GM12878 (cell line): ENCODE results near the gene SLC35F3. TPM values are rescaled to one million over a fixed set of nuclear protein-coding genes. Genes with fewer than 3 reads are reported as not detected.

Experiments used
- ATAC-seq: fragments of 200-7000 bp; cut with Tn5 transposase; 3 replicates; pipeline ENCODE4 v1.9.1; 2020; ENCODE audit warnings: mild to moderate bottlenecking, moderate library complexity
- BruUV-seq: library from RNA; stranded (reverse); fragments of 400-500 nt; replicated peaks from 2 replicates; lab custom pipeline; 2021; lab: Mats Ljungman, UMichigan
- CTCF ChIA-PET: fragments of 300-600 bp; sonication (Branson Sonifier 250); formaldehyde crosslinking; extraction: SDS; loops from one replicate; lab custom pipeline; 2021; ENCODE audit warnings: inconsistent platforms; lab: Yijun Ruan, JAX
- POLR2A ChIA-PET: fragments of 350-600 bp; formaldehyde crosslinking; extraction: SDS; loops from one replicate; lab custom pipeline; 2021; ENCODE audit warnings: inconsistent platforms; lab: Charles Lee
- RAD21 ChIA-PET: fragments of 300-600 bp; sonication (Branson Sonifier 250); formaldehyde crosslinking; loops from one replicate; lab custom pipeline; 2023; ENCODE audit warnings: antibody characterized with exemption; ENCODE audit not compliant: unreplicated experiment; lab: Charles Lee
- SMC1A ChIA-PET: fragments of 300-600 bp; sonication (Branson Sonifier 250); formaldehyde crosslinking; loops from one replicate; lab custom pipeline; 2023; ENCODE audit not compliant: unreplicated experiment, uncharacterized antibody; lab: Charles Lee
- DNase-seq: peaks from one replicate; pipeline ENCODE4 v3.0.0-alpha.2; 2011; ENCODE audit warnings: low read depth, low spot score
- FAIRE-seq: peaks from 3 replicates; lab custom pipeline; 2011; peaks lifted over from hg19 to GRCh38; lab: Jason Lieb, UNC
- H2AFZ ChIP-seq: 2 replicates; pipeline ENCODE4 v1.6.0; 2011; ENCODE audit warnings: low read depth, low read length, control low read depth; ENCODE audit not compliant: control insufficient read depth
- H3K27ac ChIP-seq: 2 replicates; pipeline ENCODE4 v1.5.1; 2011; ENCODE audit warnings: control low read depth; ENCODE audit not compliant: control insufficient read depth, insufficient read depth
- H3K27me3 ChIP-seq, 2 experiments: replicated peaks in 1 of 2; 2 replicates each; pipeline versions ENCODE4 v1.6.0 to v1.6.1; 2011; ENCODE audit warnings: low read length in 1 of 2; ENCODE audit not compliant: control insufficient read depth in 2 of 2, insufficient read depth in 2 of 2
- H3K36me3 ChIP-seq, 2 experiments: 2 replicates each; pipeline ENCODE4 v1.5.1; 2011; ENCODE audit warnings: low read length in 1 of 2; ENCODE audit not compliant: control insufficient read depth in 2 of 2, insufficient read depth in 2 of 2
- H3K4me1 ChIP-seq: 2 replicates; pipeline ENCODE4 v1.6.1; 2011; ENCODE audit warnings: mild to moderate bottlenecking, low read length, moderate library complexity, mixed read lengths; ENCODE audit not compliant: control insufficient read depth, insufficient read depth
- H3K4me2 ChIP-seq: 2 replicates; pipeline ENCODE4 v1.6.0; 2011; ENCODE audit warnings: control low read depth; ENCODE audit not compliant: control insufficient read depth, insufficient read depth
- H3K4me3 ChIP-seq: fragments of 200-600 bp; sonication (generic); 2 replicates; pipeline ENCODE4 v1.5.1; 2016
- H3K79me2 ChIP-seq: 2 replicates; pipeline ENCODE4 v1.6.0; 2011; ENCODE audit warnings: low read length; ENCODE audit not compliant: control insufficient read depth, insufficient read depth
- H3K9ac ChIP-seq: 2 replicates; pipeline ENCODE4 v1.8.0; 2011; ENCODE audit warnings: low read length, control low read depth, mixed read lengths; ENCODE audit not compliant: control insufficient read depth, insufficient read depth
- H3K9me3 ChIP-seq: replicated peaks from 3 replicates; pipeline ENCODE4 v1.5.1; 2011; ENCODE audit warnings: mild to moderate bottlenecking, low read length; ENCODE audit not compliant: control insufficient read depth, insufficient read depth
- H4K20me1 ChIP-seq: 2 replicates; pipeline ENCODE4 v1.6.0; 2011; ENCODE audit not compliant: control insufficient read depth, insufficient read depth
- ASH2L ChIP-seq: fragments of 300-600, 200-600 bp; sonication (generic); IDR thresholded peaks from 2 replicates; pipeline ENCODE4 v1.6.1; 2017; ENCODE audit warnings: low read depth, mild to moderate bottlenecking, borderline replicate concordance
- CHD1 ChIP-seq: IDR thresholded peaks from 2 replicates; pipeline ENCODE4 v1.6.1; 2012; ENCODE audit warnings: low read depth, low read length, improper control_type of control experiment
- CREM ChIP-seq: IDR thresholded peaks from 2 replicates; pipeline ENCODE4 v1.6.1; 2014; ENCODE audit warnings: antibody characterized with exemption, low read depth
- FOXK2 ChIP-seq: fragments of 450-650 bp; IDR thresholded peaks from 2 replicates; pipeline ENCODE4 v1.6.1; 2017; ENCODE audit warnings: mild to moderate bottlenecking, moderate library complexity
- HDAC6 ChIP-seq: fragments of 200-600 bp; sonication (generic); IDR thresholded peaks from one replicate; pipeline ENCODE4 v1.8.0; 2017; ENCODE audit warnings: antibody characterized with exemption; ENCODE audit not compliant: unreplicated experiment
- MTA2 ChIP-seq: fragments of 450-650 bp; IDR thresholded peaks from 2 replicates; pipeline ENCODE4 v1.6.1; 2016; ENCODE audit warnings: low read depth, mild to moderate bottlenecking, moderate library complexity
- POLR2A ChIP-seq: IDR thresholded peaks from 2 replicates; pipeline ENCODE4 v1.6.1; 2011; ENCODE audit warnings: low read depth, mild to moderate bottlenecking, low read length
- RAD51 ChIP-seq: fragments of 450-650 bp; IDR thresholded peaks from 2 replicates; pipeline ENCODE4 v1.6.1; 2016; ENCODE audit warnings: moderate library complexity, mild to moderate bottlenecking, inconsistent platforms
- SMAD1 ChIP-seq: fragments of 450-650 bp; IDR thresholded peaks from 2 replicates; pipeline ENCODE4 v1.6.1; 2018; ENCODE audit warnings: mild to moderate bottlenecking, low read depth; ENCODE audit not compliant: partially characterized antibody
- SRF ChIP-seq, 2 experiments: IDR thresholded peaks; 2 replicates each; pipeline ENCODE4 v1.6.1; 2011; ENCODE audit warnings: low read depth in 2 of 2, low read length in 2 of 2, mild to moderate bottlenecking in 1 of 2, moderate library complexity in 1 of 2
- STAT1 ChIP-seq: fragments of 450-650 bp; conservative IDR thresholded peaks from 2 replicates; pipeline ENCODE4 v1.6.1; 2014; ENCODE audit warnings: antibody characterized with exemption, mild to moderate bottlenecking
- ZNF622 ChIP-seq: fragments of 450-650 bp; IDR thresholded peaks from 2 replicates; pipeline ENCODE4 v1.6.1; 2017; ENCODE audit warnings: mild to moderate bottlenecking, inconsistent platforms
- WGBS: methylation state at CpG from one replicate; pipeline ENCODE4 v1.1.6; 2016; ENCODE audit warnings: low lambda C conversion rate; ENCODE audit not compliant: insufficient replicate concordance, insufficient coverage; ENCODE audit errors: missing lambda C conversion rate; 5-methylcytosine and 5-hydroxymethylcytosine counted together
- in situ Hi-C: fragments of 300-500 bp; cut with MboI; formaldehyde crosslinking; loops from 9 replicates; pipeline ENCODE4 v1.14.3; 2018; ENCODE audit warnings: mixed read lengths
- intact Hi-C: fragments of 100-400 bp; cut with micrococcal nuclease; formaldehyde crosslinking; loops from one replicate; pipeline ENCODE4 v1.14.2; 2022; ENCODE audit not compliant: unreplicated experiment
- polyA plus RNA-seq, 11 experiments: library from polyadenylated mRNA; depleted of rRNA in 4 of 11; unstranded in 6 of 11; stranded (reverse) in 5 of 11; fragments of >200 nt; fragmentation: Nextera tagmentation in 4 of 11; fragmentation: Illumina TruSeq in 1 of 11; extraction: Ambion mirVana in 4 of 11; extraction: Trizol in 1 of 11; gene quantifications; 1 replicate in 1 of 11; 2 replicates in 10 of 11; pipeline versions ENCODE4 v1.2.1 to v1.2.3, GENCODE V29; 2011 to 2016; ENCODE audit warnings: inconsistent platforms in 2 of 11, missing spikeins in 2 of 11, low read depth in 1 of 11
- total RNA-seq, 4 experiments: library from RNA; depleted of rRNA in 3 of 4; stranded (reverse); fragments of >200 nt in 3 of 4; fragmentation: Illumina TruSeq in 1 of 4; extraction: Trizol in 1 of 4; gene quantifications; 2 replicates each; pipeline versions ENCODE4 v1.2.1 to v1.2.3, GENCODE V29; 2013 to 2021
- TF ChIP-seq, protein P1 (sequence below): fragments of 450-650 bp; IDR thresholded peaks from 2 replicates; pipeline ENCODE4 v1.6.1; 2016; ENCODE audit warnings: mild to moderate bottlenecking, moderate library complexity, borderline replicate concordance
- TF ChIP-seq, protein P2 (sequence below): fragments of 450-650 bp; IDR thresholded peaks from 2 replicates; pipeline ENCODE4 v1.6.1; 2014; ENCODE audit warnings: mild to moderate bottlenecking
- TF ChIP-seq, protein P3 (sequence below): IDR thresholded peaks from 2 replicates; pipeline ENCODE4 v1.6.1; 2012; ENCODE audit warnings: mild to moderate bottlenecking, low read depth, low read length

Gene SLC35F3
- total and polyA plus RNA-seq, 10 of the 15 experiments (the other 5 are each of a cell fraction or from before 2014, with no cell fraction given): 1.0 to 8.6 (median 5.7) TPM

DNA sequence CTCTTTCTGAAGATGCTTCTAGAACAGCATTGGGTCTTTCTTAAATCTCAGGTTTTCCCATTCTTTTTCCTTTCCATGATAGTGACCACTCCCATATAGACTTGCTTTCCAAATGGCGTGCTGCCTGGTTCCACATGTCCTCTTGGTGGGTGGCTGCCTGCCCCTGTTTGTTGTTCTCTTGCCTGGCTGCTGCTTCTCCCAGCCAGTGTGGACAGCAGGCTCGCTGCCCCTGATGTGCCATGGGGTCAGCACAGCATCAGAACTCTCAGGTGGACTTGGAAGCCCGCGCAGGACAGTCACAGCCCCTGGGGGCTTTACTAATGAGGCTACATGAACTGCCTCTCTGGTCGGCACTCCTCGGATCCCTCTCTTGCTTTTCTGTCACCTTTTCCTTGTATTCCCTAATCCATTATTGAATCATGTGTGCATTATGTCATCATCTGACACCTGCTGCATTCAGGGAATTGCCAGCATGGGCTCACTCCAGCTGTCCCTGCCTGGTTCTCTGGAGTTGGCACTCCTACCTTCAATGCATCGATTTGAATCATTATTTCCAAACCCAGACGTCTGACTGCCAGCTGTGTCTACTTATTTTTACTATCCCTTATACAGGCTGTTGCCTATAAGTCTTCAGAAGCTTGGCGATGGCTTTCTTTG lies 368.3 kb downstream of the SLC35F3 start:
- ChIA-PET CTCF (interaction anchor here (0.7 to 1.9 kb wide), 2 partner anchors 56 to 60 kb away, joined by 3 to 11 read pairs; no protein-coding TSS in a partner anchor), SMC1A (interaction anchor here (1.1 kb wide), 1 partner anchor 28 kb away, joined by 3 read pairs; no protein-coding TSS in a partner anchor), POLR2A (no interaction called here), RAD21 (interaction anchor here (1.4 to 3.9 kb wide), 2 partner anchors 29 to 37 kb away, joined by 5 to 20 read pairs; no protein-coding TSS in a partner anchor)
- TF ChIP-seq, protein P1, sequence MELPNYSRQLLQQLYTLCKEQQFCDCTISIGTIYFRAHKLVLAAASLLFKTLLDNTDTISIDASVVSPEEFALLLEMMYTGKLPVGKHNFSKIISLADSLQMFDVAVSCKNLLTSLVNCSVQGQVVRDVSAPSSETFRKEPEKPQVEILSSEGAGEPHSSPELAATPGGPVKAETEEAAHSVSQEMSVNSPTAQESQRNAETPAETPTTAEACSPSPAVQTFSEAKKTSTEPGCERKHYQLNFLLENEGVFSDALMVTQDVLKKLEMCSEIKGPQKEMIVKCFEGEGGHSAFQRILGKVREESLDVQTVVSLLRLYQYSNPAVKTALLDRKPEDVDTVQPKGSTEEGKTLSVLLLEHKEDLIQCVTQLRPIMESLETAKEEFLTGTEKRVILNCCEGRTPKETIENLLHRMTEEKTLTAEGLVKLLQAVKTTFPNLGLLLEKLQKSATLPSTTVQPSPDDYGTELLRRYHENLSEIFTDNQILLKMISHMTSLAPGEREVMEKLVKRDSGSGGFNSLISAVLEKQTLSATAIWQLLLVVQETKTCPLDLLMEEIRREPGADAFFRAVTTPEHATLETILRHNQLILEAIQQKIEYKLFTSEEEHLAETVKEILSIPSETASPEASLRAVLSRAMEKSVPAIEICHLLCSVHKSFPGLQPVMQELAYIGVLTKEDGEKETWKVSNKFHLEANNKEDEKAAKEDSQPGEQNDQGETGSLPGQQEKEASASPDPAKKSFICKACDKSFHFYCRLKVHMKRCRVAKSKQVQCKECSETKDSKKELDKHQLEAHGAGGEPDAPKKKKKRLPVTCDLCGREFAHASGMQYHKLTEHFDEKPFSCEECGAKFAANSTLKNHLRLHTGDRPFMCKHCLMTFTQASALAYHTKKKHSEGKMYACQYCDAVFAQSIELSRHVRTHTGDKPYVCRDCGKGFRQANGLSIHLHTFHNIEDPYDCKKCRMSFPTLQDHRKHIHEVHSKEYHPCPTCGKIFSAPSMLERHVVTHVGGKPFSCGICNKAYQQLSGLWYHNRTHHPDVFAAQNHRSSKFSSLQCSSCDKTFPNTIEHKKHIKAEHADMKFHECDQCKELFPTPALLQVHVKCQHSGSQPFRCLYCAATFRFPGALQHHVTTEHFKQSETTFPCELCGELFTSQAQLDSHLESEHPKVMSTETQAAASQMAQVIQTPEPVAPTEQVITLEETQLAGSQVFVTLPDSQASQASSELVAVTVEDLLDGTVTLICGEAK: no peak
- TF ChIP-seq, protein P2, sequence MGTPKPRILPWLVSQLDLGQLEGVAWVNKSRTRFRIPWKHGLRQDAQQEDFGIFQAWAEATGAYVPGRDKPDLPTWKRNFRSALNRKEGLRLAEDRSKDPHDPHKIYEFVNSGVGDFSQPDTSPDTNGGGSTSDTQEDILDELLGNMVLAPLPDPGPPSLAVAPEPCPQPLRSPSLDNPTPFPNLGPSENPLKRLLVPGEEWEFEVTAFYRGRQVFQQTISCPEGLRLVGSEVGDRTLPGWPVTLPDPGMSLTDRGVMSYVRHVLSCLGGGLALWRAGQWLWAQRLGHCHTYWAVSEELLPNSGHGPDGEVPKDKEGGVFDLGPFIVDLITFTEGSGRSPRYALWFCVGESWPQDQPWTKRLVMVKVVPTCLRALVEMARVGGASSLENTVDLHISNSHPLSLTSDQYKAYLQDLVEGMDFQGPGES: no peak
- TF ChIP-seq, protein P3, sequence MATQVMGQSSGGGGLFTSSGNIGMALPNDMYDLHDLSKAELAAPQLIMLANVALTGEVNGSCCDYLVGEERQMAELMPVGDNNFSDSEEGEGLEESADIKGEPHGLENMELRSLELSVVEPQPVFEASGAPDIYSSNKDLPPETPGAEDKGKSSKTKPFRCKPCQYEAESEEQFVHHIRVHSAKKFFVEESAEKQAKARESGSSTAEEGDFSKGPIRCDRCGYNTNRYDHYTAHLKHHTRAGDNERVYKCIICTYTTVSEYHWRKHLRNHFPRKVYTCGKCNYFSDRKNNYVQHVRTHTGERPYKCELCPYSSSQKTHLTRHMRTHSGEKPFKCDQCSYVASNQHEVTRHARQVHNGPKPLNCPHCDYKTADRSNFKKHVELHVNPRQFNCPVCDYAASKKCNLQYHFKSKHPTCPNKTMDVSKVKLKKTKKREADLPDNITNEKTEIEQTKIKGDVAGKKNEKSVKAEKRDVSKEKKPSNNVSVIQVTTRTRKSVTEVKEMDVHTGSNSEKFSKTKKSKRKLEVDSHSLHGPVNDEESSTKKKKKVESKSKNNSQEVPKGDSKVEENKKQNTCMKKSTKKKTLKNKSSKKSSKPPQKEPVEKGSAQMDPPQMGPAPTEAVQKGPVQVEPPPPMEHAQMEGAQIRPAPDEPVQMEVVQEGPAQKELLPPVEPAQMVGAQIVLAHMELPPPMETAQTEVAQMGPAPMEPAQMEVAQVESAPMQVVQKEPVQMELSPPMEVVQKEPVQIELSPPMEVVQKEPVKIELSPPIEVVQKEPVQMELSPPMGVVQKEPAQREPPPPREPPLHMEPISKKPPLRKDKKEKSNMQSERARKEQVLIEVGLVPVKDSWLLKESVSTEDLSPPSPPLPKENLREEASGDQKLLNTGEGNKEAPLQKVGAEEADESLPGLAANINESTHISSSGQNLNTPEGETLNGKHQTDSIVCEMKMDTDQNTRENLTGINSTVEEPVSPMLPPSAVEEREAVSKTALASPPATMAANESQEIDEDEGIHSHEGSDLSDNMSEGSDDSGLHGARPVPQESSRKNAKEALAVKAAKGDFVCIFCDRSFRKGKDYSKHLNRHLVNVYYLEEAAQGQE: no peak
- TF ChIP-seq MTA2 (no peak), CHD1 (no peak), ZNF622 (no peak), STAT1 (no peak), POLR2A (no peak), CREM (no peak), RAD51 (no peak), HDAC6 (no peak), SMAD1 (no peak), ASH2L (no peak), FOXK2 (no peak), SRF (IDR thresholded peaks at IDR 0.05; ENCODE audit: low read depth in 2 of 2, low read length in 2 of 2) (no peak)
- ATAC-seq: no peak
- Histone ChIP-seq H3K27ac (no peak overlapping the region), H4K20me1 (no peaks in the 10 kb centered on the region), H2AFZ (no peak overlapping the region), H3K9me3 (no peaks in the 10 kb centered on the region; the same call in 2 of the 3 replicates), H3K36me3 (no peaks in the 10 kb centered on the region; a peak in 1 of 4 replicates), H3K79me2 (no peaks in the 10 kb centered on the region), H3K4me3 (no peak overlapping the region), H3K27me3 (no peaks in the 10 kb centered on the region), H3K4me1 (peaks cover 20% of the 10 kb centered on the region), H3K9ac (no peak overlapping the region), H3K4me2 (no peak overlapping the region)
- 75% methylated on average over 9 of the region's 9 CpGs for WGBS
- BruUV-seq: no TSS peak
- DNase-seq: no peak
- FAIRE-seq: no peak
- intact Hi-C loops: no loop called here
- in situ Hi-C loops: no loop called here
